H1 (cell line): ENCODE measurements around the gene DEFB114. TPM values are rescaled to one million over a fixed set of nuclear protein-coding genes. Genes with fewer than 3 reads are reported as not detected.

ENCODE experiments used
- CHD7 ChIP-seq: fragments of 300-600 bp; sonication (generic); IDR thresholded peaks from 2 replicates; pipeline ENCODE4 v1.7.1; 2012; ENCODE audit warnings: low read length, moderate library complexity, mild to moderate bottlenecking, inconsistent platforms; ENCODE audit not compliant: insufficient replicate concordance
- CTCF ChIP-seq, 3 experiments: IDR thresholded peaks; 1 replicate in 2 of 3; 2 replicates in 1 of 3; pipeline versions ENCODE4 v1.5.1 to v1.6.1; 2011; ENCODE audit warnings: low read length in 3 of 3, mild to moderate bottlenecking in 3 of 3, inconsistent platforms in 2 of 3, low read depth in 1 of 3, moderate library complexity in 1 of 3; ENCODE audit not compliant: insufficient read depth in 1 of 3; ENCODE audit errors: control extremely low read depth in 1 of 3
- FOSL1 ChIP-seq: IDR thresholded peaks from 2 replicates; pipeline ENCODE4 v1.6.1; 2011; ENCODE audit warnings: mild to moderate bottlenecking, low read depth, low read length, moderate library complexity; ENCODE audit not compliant: insufficient read depth
- NRF1 ChIP-seq: IDR thresholded peaks from 2 replicates; pipeline ENCODE4 v1.6.1; 2011; ENCODE audit warnings: mild to moderate bottlenecking, low read depth, low read length, improper control_type of control experiment
- RNF2 ChIP-seq: fragments of 200-900, 300-1000 bp; sonication (generic); IDR thresholded peaks from 2 replicates; pipeline ENCODE4 v1.7.1; 2016; ENCODE audit warnings: borderline replicate concordance, low read depth, mild to moderate bottlenecking, antibody characterized with exemption, low read length; ENCODE audit not compliant: poor library complexity, severe bottlenecking; ENCODE audit errors: missing control alignments
- SUZ12 ChIP-seq: fragments of 200-600 bp; sonication (generic); IDR thresholded peaks from 2 replicates; pipeline ENCODE4 v1.6.1; 2012; ENCODE audit warnings: mild to moderate bottlenecking, inconsistent platforms, low read length, moderate library complexity, mixed read lengths
- TAF7 ChIP-seq: optimal IDR thresholded peaks from 2 replicates; pipeline ENCODE3; 2011; ENCODE audit warnings: low read depth, mild to moderate bottlenecking, inconsistent platforms, low read length, moderate library complexity, borderline replicate concordance
- TEAD4 ChIP-seq: IDR thresholded peaks from 2 replicates; pipeline ENCODE4 v1.6.1; 2012; ENCODE audit warnings: low read depth, low read length, inconsistent platforms, mixed read lengths
- polyA plus RNA-seq, 7 experiments: library from polyadenylated mRNA; depleted of rRNA in 3 of 7; stranded (reverse) in 5 of 7; unstranded in 2 of 7; fragments of >200 nt in 5 of 7; fragments of 200-250 nt in 2 of 7; gene quantifications; 1 replicate in 5 of 7; 2 replicates in 1 of 7; 4 replicates in 1 of 7; pipeline versions ENCODE4 v1.2.1 to v1.2.3, GENCODE V29; 2011 to 2013; ENCODE audit warnings: missing spikeins in 2 of 7, mixed read lengths in 2 of 7
- total RNA-seq: library from RNA; stranded (reverse); fragmentation: NEBNext Ultra II Directional; extraction: Animal tissue kit (Norgen Biotek cat#: 25700); gene quantifications from 2 replicates; pipeline ENCODE4 v1.2.1, GENCODE V29; 2021

Gene DEFB114
- total and polyA plus RNA-seq, 2 of the 8 experiments (the other 6 are each of a cell fraction or from before 2014, with no cell fraction given), result not detected

- TF ChIP-seq CHD7, result no peak
- no peak for TF ChIP-seq RNF2
- no peak for TF ChIP-seq TEAD4
- no peak for TF ChIP-seq CTCF (IDR thresholded peaks at IDR 0.05; ENCODE audit: control extremely low read depth in 1 of 3, insufficient read depth in 1 of 3, low read depth in 1 of 3, low read length in 3 of 3)
- TF ChIP-seq FOSL1, result no peak
- no peak for TF ChIP-seq NRF1
- TF ChIP-seq TAF7, result no peak
- no peak for TF ChIP-seq SUZ12
Measured at GRCh38 chr6:49964064-49964463, at the start of gene DEFB114 (continued).
